GM12878 (cell line): ENCODE measurements around the gene ZMYND10. TPM values are rescaled to one million over a fixed set of nuclear protein-coding genes. Genes with fewer than 3 reads are reported as not detected.

Experiments used
- BMI1 ChIP-seq: fragments of 450-650 bp; IDR thresholded peaks from 2 replicates; pipeline ENCODE4 v1.6.1; 2016; ENCODE audit warnings: mild to moderate bottlenecking, moderate library complexity, borderline replicate concordance
- CBFB ChIP-seq: IDR thresholded peaks from 2 replicates; pipeline ENCODE4 v1.6.1; 2016; ENCODE audit warnings: antibody characterized with exemption, low read depth
- CHD2 ChIP-seq: IDR thresholded peaks from 2 replicates; pipeline ENCODE4 v1.6.1; 2011; ENCODE audit warnings: low read depth, low read length, improper control_type of control experiment, borderline replicate concordance
- CTCF ChIP-seq, 3 experiments: IDR thresholded peaks in 2 of 3; conservative IDR thresholded peaks in 1 of 3; 2 replicates each; pipeline ENCODE4 v1.5.1; 2011; ENCODE audit warnings: low read depth in 3 of 3, low read length in 3 of 3, mild to moderate bottlenecking in 3 of 3, control low read depth in 2 of 3, moderate library complexity in 2 of 3, inconsistent platforms in 1 of 3, mixed read lengths in 1 of 3; ENCODE audit not compliant: control insufficient read depth in 2 of 3, insufficient read depth in 1 of 3; ENCODE audit errors: extremely low read depth in 1 of 3
- E2F8 ChIP-seq: fragments of 450-650 bp; IDR thresholded peaks from 2 replicates; pipeline ENCODE4 v1.6.1; 2018; ENCODE audit warnings: mild to moderate bottlenecking, low read depth, moderate library complexity; ENCODE audit not compliant: partially characterized antibody
- GABPA ChIP-seq: IDR thresholded peaks from 2 replicates; pipeline ENCODE4 v1.6.1; 2014; ENCODE audit warnings: antibody characterized with exemption, low read depth, mild to moderate bottlenecking, inconsistent platforms
- IKZF1 ChIP-seq: fragments of 450-650 bp; conservative IDR thresholded peaks from 2 replicates; pipeline ENCODE4 v1.6.1; 2017; ENCODE audit warnings: antibody characterized with exemption, mild to moderate bottlenecking
- IRF3 ChIP-seq: fragments of 450-650 bp; IDR thresholded peaks from 2 replicates; pipeline ENCODE4 v1.6.1; 2014; ENCODE audit warnings: mild to moderate bottlenecking
- MAX ChIP-seq: IDR thresholded peaks from 2 replicates; pipeline ENCODE4 v1.6.1; 2012; ENCODE audit warnings: low read depth, low read length, improper control_type of control experiment
- MXI1 ChIP-seq: fragments of 150-350 bp; IDR thresholded peaks from 2 replicates; pipeline ENCODE4 v1.6.1; 2011; ENCODE audit warnings: low read depth, mild to moderate bottlenecking, inconsistent platforms, low read length, improper control_type of control experiment
- NR2F1 ChIP-seq: fragments of 450-650 bp; conservative IDR thresholded peaks from 2 replicates; pipeline ENCODE4 v1.6.1; 2017; ENCODE audit warnings: mild to moderate bottlenecking
- SP1 ChIP-seq: IDR thresholded peaks from one replicate; pipeline ENCODE4 v1.6.1; 2011; ENCODE audit warnings: low read depth, low read length
- STAT1 ChIP-seq: fragments of 450-650 bp; conservative IDR thresholded peaks from 2 replicates; pipeline ENCODE4 v1.6.1; 2014; ENCODE audit warnings: antibody characterized with exemption, mild to moderate bottlenecking
- USF2 ChIP-seq: IDR thresholded peaks from 2 replicates; pipeline ENCODE4 v1.6.1; 2011; ENCODE audit warnings: low read depth, low read length, improper control_type of control experiment, borderline replicate concordance
- YY1 ChIP-seq: IDR thresholded peaks from 2 replicates; pipeline ENCODE4 v1.6.1; 2011; ENCODE audit warnings: low read depth, mild to moderate bottlenecking, low read length
- ZZZ3 ChIP-seq: IDR thresholded peaks from 2 replicates; pipeline ENCODE4 v1.6.1; 2011; ENCODE audit warnings: low read depth; ENCODE audit not compliant: control insufficient read depth, insufficient read length
- polyA plus RNA-seq, 11 experiments: library from polyadenylated mRNA; depleted of rRNA in 4 of 11; unstranded in 6 of 11; stranded (reverse) in 5 of 11; fragments of >200 nt; fragmentation: Nextera tagmentation in 4 of 11; fragmentation: Illumina TruSeq in 1 of 11; extraction: Ambion mirVana in 4 of 11; extraction: Trizol in 1 of 11; gene quantifications; 1 replicate in 1 of 11; 2 replicates in 10 of 11; pipeline versions ENCODE4 v1.2.1 to v1.2.3, GENCODE V29; 2011 to 2016; ENCODE audit warnings: inconsistent platforms in 2 of 11, missing spikeins in 2 of 11, low read depth in 1 of 11
- total RNA-seq, 4 experiments: library from RNA; depleted of rRNA in 3 of 4; stranded (reverse); fragments of >200 nt in 3 of 4; fragmentation: Illumina TruSeq in 1 of 4; extraction: Trizol in 1 of 4; gene quantifications; 2 replicates each; pipeline versions ENCODE4 v1.2.1 to v1.2.3, GENCODE V29; 2013 to 2021

The ZMYND10 gene
- total and polyA plus RNA-seq, 10 of the 15 experiments (the other 5 are each of a cell fraction or from before 2014, with no cell fraction given), result 0.11 to 1.0 (median 0.37) TPM

GRCh38 chr3:50327943-50328691 lies 17.4 kb downstream of the ZMYND10 start, which contains the start of gene TUSC2 (continued):
- TF ChIP-seq USF2 (no peak), ZZZ3 (no peak), SP1 (peak; percentile 83), BMI1 (peak; percentile 44; the same call in 1 of the 2 replicates), STAT1 (0 out of 2 replicates have a peak, but pooled peaks have one; percentile 24), GABPA (peak; percentile 94), E2F8 (no peak), CBFB (no peak), CHD2 (peak; percentile 83), MXI1 (peak; percentile 91), NR2F1 (0 out of 2 replicates have a peak, but pooled peaks have one; percentile 11), MAX (peak; percentile 81), CTCF (IDR thresholded peaks at IDR 0.05 in 2 of 3, conservative IDR thresholded peaks at IDR 0.05 in 1 of 3; ENCODE audit: control insufficient read depth in 2 of 3, extremely low read depth in 1 of 3, insufficient read depth in 1 of 3, low read depth in 3 of 3, low read length in 3 of 3) (no peak), IKZF1 (peak; percentile 60), YY1 (peak; percentile 72; the same call in 1 of the 2 replicates), IRF3 (peak; percentile 71)
- TF ChIP-seq, all 136 proteins: peak for 47
